NCI-H2196 (cell line): Measurements from ENCODE around the gene TMC1.
"Not testable (repeated sequence)": the region's sequence is repeated elsewhere in the genome, so short reads cannot be mapped to it uniquely, and the experiment has no call there.

ENCODE experiments used
- DNase-seq: peaks from one replicate; lab custom pipeline; 2025; ENCODE audit not compliant: unreplicated experiment; lab: John Stamatoyannopoulos, UW

TMC1 gene

DNA sequence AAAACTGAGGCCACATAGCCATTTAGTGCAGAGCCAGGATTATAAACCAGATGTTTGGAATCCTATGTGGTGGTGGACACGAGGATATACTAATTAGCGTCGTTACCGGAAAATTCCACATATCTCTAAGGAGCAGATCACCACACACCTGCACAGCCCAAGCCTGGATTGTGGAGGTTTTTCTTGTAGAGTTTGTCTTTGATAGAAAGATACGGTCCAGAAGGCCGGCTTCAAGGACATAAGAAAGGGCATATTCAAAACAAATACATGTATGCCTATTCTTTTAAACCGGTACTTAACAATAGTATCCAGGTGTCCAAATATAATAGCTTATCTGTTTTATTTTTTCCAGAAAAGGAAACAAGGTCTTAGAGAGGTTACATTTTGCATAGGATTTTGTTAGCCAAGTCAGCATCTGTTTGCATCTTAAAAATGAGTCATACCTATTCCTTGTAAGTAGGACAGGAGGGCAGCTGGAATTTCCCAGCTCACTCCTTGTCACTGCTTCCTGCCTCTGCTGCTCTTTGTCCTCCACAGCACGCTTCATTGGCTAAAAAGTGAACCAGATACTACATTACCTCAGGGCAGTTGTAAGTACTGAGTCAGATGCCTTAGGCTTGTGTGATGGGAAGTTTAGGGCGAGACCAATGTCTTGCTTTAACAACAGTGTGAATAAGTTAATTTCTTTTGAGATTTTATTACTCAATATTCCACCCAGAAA lies 3.6 kb downstream of the TMC1 start:
- DNase-seq: no peak

DNA sequence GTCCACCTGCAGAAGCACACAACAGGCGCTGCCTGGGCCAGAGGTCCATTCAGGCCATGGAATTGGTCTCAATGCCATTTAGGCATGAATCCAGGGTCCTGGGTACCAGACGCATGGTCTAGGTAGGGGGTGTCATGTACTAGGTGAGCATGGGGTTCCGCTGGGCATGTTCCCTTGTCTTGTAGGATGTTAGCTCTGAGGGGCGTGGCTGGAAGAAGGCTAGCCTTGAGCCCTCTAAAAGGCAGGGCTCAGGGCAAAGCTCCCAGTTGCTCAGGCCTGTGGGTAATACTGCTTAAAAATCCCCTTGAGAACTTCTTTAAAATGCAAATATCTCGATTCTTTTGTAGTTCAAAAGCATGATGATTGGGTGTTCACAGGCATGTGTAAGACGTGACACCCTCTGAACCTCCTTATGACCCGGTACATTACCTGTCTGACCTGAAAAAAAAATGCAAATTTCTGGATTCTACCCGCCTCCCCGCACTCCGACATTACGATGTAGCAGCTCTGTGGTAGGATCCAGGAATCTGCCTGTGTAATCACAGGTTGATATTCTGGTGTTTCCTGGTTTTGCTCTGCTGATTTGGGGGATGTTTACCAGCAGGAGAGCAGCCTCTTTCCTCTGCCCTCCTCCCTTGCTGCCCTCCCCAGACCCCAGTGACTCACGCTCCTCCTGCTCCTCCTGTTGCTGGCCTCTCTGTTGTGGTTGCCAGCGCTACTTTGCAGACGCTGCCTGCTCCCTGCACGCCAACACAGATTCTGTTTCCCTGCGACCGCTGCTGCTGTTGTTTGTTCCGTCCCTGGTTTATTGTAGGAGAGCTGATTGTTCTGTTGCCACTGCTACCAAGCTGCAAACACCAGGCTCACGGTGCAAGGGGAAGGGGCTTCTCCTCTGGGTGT lies 5.7 kb downstream of the TMC1 start:
- no peak for DNase-seq

DNA sequence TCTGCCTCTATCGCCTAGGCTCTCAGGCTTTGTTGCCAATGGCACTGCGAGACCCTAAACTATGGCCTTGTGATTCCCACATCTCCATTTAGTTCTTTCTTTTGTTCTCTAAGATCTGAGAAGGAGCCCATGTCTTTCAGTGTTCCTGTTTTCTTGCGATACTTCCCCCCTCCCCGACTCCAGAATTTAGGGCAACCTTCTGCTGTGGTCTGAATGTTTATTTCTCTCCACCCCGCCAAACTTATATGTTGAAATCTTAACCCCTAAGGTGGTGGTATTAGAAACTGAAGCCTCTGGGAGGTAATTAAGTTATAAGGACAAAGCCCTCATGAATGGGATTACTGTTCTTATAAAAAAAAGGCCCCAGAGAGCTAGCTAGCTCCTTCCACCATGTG lies 6.4 kb downstream of the TMC1 start:
- no peak for DNase-seq

DNA sequence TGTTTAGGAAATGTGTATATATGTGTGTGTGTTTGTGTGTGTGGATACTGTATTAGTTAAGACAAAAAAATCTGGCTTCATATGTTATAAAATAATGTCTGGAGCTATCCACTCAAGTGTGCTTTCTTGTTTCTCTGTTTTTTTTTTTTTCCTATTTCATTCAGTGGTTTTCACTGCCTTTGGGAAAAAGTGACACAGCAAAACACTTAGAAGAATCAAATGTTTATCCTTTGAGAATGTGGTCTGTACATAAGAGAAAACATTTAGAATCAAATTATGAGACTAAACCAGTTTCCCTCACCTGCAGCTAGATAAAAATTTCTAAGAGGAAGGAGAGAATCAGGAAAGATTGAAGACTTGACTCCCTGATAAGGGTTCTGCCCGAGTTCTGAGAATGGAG lies 8.1 kb downstream of the TMC1 start:
- DNase-seq: no peak

DNA sequence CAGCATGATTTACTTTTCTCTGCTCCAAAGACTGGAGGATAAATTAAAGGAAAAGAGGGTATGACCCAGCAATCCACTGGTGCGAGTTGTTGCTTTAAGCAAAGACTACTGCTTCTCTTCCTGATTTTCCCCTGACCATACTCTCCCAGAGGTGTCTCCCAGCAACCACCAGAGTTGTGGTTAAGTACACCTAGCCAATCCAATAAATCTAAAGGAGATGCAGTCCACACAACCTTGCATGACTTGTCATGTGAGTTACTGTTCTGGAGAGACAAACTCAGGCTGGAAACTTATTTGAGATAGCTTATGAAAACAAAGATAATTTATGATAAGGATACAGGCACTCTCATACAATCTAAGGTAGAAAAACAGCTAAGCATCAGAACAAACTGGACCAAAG lies 11.9 kb downstream of the TMC1 start:
- DNase-seq: no peak

DNA sequence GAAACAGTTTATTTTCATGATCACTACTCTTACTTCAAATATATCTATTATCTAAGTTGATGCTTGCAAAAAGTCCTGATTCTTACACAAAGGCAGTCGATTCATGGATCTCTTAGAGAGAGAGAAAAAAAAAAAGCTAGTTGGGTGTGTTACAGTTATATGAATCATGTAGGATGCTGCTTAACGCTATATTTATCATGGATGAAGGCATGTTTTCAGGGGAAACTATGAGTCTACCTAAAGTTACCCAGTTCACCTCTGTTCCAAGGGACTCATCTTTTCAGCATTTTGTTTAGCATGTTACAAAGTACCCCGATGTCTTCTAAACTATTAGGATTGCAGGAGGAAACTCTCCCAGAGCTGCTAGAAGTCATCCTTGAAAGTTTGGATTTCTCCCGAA lies 13.5 kb downstream of the TMC1 start:
- DNase-seq: no peak

DNA sequence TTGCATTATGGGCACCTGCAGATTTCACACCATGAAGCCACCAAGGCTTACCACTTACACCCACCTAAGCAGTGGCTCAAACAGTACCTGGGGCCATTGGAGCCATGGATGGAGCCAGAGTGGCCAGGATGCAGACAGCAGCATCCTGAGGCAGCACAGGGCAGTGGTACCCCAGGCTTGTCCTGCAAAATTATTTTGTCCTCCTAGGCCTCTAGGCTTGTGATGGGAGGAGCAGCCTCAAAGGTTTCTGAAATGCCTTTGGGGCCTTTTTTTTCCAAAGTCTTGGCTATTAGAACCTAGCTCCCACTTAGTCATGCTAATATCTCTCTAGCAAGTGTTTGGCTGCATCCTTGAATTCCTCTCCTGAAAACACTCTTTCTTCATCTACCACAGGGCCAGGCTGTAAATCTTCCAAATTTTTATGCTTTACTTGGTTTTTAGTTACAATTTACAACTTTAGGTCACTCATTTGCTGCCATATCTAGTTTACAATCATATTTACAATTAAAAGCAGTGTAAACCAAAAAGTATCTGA lies 15.7 kb downstream of the TMC1 start:
- DNase-seq: no peak

DNA sequence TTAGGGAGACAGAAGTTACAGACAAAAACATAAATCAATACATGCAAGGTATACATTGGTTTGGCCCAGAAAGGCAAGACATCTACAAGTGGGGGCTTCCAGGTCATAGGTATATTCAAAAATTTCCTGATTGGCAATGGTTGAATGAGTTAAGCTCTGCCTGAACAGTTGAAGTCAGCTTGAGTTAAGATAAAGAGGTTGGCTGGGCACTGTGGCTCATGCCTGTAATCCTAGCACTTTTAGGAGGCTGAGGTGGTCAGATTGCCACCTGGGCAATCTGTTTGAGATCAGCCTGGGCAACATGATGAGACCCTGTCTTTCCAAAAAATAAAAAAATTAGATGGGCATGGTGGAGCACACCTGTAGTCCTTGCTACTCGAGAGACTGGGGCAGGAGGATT lies 16.3 kb downstream of the TMC1 start:
- DNase-seq: no peak

DNA sequence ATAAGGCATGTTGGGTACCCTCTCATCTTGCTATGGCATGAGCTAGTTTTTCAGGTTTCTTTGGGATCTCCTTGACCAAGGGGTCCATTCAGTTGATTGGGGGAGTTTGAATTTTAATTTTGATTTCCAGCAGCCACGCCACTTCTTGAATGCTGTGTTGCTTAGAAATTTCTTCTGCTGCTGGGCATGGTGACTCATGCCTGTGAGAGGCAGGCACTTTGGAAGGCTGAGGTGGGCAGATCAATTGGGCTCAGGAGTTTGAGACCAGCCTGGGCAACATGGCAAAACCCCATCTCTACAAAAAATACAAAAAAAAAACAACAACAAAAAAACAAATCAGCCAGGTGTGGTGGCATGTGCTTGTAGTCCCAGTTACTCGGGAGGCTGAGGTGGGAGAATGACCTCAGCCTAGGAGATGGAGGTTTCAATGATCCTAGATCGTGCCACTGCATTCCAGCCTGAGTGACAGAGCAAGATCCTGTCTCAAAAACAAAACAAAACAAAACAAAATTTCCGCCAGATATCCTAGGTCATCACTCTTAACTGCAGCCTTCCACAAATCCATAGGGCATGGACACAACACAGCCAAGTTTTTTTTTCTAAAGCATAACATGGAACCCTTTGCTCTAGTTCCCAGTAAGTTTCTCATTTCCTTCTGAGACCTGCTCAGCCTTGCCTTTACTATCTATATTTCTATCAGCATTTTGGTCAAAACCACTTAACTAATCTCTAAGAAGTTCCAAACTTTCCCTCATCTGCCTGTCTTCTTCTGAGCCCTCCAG lies 17.7 kb downstream of the TMC1 start:
- DNase-seq: no peak

DNA sequence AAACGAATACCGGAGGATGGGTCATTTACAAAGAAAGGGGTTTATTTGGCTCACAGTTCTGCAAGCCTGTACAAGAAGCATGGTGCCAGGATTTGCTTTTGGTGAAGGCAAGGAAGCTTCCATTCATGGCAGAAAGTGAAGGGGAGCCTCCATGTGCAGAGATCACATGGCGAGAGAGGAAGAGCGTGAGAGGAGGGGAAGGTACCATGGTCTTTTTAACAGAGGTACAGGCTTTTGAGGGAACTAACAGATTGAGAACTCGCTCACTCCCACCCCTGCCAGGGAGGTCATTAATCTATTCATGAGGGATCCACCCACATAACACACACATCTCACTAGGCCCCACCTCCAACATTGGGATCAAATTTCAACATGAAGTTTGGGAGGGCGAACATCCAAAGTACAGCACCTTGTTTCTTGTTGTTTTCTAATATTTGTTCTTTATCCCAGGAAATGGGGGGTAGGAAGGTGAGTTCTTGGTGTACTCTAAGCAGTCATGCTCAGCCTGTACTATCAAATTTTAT lies 18.5 kb downstream of the TMC1 start:
- DNase-seq: no peak

DNA sequence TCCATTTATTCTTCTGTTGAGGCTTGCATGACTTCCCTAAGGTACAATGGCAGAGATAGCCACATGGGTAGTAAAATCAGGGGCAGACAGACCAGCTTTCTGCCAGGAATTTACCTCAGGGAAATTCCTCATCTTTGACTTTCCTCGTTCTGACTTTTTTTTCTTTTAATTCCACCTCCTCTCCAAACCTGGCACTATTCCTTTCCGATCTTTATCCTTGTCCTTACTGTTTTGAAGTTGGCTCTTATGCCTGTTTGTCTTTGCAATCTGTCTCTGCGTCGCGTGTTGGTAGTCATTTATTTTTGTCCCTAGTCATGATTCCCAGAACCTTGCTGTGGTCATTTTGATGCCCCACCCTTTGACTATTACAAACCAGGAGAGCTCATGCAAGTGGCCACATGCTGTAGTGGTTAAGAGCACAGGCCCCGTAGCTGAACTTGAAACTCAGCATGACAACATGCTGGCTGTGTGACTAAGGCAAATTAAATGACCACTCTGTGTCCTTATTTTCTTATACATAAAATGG lies 19.0 kb downstream of the TMC1 start:
- no peak for DNase-seq

DNA sequence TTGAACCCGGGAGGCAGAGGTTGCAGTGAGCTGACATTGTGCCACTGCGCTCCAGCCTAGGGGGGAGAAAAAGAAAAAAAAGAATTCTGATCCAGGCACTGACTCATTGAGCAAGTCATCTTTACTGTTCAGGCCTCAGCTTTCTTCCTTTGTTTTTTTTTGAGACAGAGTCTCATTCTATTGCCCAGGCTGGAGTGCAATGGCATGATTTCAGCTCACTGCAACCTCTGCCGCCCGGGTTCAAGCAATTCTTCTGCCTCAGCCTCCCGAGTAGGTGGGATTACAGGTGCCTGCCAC lies 21.1 kb downstream of the TMC1 start:
- DNase-seq: not testable (repeated sequence)

DNA sequence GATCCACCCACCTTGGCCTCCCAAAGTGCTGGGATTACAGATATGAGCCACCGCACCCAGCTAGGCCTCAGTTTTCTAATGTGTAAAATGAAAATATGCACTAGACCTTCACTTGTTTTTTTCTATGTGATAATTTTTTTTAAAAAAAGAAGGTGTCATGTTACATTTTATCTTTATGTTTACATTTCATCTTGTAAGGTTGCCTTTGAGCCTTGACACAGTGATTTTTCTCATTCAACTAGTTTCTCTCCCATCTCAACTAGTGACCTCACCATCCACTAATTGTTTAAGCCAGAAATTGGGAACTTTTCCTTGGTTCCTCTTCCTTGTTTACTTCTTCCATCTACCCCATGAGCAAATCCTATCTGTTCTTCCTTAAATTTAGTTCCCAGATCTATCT lies 21.5 kb downstream of the TMC1 start:
- DNase-seq: no peak

DNA sequence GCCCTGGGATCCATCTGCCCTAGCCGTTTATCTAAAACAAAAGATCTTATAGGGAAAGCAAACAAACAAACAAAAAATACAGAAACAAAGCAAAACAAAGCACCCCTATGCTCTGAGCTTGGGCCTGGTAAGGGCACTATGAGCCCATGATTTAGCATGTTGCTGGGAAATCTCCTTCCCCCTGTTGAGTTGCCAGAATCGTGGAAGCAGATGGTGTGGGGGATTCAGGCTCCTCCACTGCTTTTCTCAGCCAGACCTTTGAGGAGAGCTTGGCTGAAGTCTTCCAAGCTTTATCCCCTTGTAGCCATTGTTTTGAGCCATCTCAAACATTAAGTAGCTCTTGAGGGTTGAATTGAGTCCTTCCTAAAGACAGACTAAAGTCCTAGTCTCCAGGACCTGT lies 29.9 kb downstream of the TMC1 start:
- DNase-seq: no peak

DNA sequence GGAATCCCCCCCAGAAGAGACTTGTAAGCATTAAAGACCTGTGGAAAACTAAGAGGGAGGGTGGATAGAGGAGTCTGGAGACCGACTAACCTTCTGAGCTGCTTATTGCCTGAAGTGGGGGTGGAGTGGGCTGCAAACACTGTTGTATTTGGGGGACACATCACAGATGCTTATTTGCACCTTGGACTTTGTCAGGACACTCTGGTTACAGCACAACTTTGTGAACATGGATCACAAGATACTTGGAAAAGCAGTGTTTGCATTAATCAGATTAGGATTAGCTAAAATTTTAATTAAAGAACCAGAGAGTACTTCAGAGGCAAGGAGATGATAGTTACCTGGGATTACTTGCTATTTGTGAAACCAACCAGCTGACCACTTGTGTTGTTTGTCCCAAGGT lies 30.9 kb downstream of the TMC1 start:
- no peak for DNase-seq

DNA sequence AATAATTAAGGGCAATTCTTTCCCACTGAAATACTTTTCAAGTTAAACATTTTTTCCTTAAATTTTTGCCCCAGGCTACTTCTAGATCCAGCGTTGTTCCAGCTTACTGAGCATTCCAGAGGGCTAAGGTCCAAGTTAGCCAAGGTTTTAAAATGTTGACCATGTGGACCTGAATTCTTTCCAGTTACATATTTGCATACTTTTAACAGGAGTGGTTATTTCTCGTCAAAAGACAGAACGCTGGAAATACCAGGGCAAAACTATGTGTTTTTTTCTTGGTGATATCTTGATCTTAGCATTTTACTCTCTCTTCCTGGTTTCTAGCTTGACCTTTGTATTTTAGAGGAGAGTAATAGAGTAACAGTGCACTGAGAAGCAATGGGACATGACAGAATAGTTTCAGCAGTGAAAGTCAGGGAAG lies 32.8 kb downstream of the TMC1 start:
- DNase-seq: no peak

DNA sequence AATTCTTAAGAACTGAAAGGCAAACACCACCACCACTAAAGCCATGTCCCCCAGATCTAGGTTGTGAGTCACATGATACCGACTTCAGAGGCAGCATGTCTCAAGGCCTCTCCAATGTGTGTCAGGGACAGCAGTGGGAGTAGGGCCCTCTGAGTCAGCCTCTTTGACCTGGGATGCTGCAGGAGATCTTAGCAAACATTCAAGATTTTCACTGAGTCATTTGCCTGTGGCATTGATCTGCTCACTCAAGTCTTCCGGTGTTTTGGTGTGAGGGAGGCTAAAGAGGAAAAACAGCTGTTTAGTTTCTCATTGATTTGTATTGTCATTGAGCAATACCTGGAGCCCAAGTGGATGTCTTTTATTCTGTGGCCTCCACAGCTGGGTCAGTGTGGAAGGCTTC lies 36.1 kb downstream of the TMC1 start:
- no peak for DNase-seq

DNA sequence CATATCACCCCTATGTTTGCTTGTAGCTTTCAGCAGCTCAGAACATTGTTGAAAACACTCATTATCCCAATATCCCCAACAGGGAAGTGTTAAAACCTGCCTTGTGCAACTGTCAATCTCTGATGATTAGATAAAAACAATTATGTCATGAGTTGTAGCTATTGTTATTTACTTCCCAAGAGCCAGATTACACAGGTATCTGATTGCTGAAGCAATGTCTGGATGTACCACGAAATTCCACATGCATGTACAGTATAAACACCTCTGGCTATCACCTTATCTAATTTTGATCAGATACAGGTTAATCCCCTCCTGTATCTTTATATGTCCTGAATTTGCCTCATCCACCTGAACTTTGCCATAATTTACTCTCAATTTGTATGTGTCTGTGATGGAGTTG lies 38.7 kb downstream of the TMC1 start:
- DNase-seq: no peak

DNA sequence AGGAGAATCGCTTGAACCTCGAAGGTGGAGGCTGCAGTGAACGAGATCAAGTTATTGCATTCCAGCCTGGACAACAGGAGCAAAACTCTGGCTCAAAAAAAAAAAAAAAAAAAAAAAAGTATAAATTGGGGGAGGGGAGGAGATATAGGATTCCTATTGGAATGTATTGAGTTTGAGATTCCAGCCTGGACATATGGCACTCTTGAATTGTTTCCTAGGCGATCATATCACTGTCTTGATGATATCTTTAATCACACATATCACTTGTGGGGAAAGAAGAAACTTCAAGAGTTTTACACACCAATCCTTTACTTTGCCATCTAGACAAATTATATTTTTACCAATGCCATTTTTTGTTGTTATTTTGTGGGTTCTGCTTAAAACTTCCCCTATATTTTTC lies 42.4 kb downstream of the TMC1 start:
- DNase-seq: no peak

DNA sequence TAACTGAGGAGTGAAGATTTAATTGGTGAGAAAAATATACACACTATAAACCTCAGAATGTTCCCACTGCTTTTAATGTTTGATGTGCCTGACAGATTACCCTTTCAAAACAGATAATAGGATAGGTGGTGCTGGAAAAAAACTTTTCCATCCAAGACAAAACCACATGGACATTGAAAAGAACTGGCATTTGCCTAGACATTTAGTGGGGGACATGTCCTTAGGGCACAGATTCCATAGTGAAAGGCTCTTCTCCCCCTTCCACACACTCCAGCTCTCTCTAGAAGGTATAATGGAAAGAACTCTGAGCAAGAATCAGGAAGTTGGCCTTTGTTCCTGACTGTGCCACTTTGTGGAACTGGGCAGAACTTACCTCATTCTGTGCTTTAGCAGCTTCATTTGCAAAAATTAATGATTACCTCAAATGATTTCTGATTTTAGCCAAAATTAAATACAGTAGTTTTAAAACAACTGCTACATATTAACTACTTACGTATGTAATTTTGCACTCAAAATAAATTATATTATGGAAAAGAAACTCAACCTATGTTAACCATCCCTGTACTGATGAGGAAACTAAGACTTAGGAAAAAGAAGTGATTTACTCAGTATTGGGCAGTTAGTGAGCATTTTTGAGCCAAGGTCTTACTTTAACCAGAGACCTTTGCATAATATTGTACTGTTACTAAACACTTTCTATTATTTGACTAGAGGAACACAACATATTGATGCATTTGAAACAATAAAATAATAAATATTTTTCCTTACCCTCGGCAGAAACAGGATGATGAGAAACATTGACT lies 43.3 kb downstream of the TMC1 start:
- no peak for DNase-seq
